A549 treated with AZD9567 at 1 μM for 4 hours (cell line): ENCODE results near the gene CHSY1. TPM values are rescaled to one million over a fixed set of nuclear protein-coding genes. Genes with fewer than 3 reads are reported as not detected.

Experiments used
- total RNA-seq: library from RNA; stranded (reverse); fragments of 200-300 nt; extraction: Qiagen RNA extraction; gene quantifications from 5 replicates; pipeline ENCODE4 v1.2.3, GENCODE V29; 2022; ENCODE audit not compliant: insufficient read depth

CHSY1 gene, protein sequence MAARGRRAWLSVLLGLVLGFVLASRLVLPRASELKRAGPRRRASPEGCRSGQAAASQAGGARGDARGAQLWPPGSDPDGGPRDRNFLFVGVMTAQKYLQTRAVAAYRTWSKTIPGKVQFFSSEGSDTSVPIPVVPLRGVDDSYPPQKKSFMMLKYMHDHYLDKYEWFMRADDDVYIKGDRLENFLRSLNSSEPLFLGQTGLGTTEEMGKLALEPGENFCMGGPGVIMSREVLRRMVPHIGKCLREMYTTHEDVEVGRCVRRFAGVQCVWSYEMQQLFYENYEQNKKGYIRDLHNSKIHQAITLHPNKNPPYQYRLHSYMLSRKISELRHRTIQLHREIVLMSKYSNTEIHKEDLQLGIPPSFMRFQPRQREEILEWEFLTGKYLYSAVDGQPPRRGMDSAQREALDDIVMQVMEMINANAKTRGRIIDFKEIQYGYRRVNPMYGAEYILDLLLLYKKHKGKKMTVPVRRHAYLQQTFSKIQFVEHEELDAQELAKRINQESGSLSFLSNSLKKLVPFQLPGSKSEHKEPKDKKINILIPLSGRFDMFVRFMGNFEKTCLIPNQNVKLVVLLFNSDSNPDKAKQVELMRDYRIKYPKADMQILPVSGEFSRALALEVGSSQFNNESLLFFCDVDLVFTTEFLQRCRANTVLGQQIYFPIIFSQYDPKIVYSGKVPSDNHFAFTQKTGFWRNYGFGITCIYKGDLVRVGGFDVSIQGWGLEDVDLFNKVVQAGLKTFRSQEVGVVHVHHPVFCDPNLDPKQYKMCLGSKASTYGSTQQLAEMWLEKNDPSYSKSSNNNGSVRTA
- 24.0 to 32.5 TPM (median 27.0 TPM) in 5 replicates for total RNA-seq

DNA sequence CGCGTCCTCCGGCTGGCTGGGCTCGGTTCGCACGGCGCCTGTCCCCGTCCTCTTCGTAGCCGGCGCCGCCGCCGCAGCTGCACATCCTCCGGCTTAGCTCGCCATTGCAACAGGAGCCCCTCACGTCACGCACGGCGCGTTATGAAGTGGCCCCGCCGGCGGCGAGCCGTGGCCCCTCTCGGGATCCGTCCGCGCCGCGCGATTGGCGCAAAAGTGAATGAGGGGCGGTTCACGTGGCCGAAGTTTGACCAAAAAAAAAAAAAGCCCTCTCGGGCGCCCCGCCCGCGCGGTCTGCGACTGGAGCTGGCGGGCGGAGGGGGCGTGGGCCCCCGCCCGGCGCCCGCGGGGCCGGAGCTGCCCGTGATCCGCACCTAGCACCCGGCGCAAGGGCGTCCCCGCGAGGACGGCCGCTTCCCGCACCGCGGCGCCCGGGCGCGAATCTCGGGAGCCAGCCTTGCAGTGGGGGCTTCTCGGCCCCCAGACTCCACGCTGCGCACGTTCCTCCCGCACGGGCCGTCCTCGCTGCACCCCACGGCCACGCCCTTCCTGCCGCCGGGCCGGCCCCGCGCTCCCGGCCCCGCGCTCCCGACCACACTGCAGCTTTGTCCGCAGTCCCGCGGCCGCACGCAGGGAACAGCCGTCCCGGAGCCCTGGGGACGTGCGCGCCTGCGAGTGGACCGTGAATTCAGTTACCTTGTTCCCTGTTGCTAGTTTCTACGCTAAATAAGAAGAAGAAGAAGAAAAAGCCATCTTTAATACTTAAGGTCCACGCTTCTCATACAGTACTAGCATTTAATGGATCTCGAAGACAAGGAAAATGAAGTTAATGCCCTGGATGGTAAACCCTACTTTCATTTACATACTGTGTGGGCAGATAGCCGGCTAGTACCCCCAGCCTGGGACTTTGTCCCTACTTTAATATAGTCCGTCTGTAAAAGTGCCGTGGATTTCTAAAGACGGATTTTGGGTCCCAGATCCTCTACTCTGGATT is at the start of gene CHSY1:
CHSY1 (minus strand) TSS at position 219 of the 991 bp plus-strand sequence. CDS start 592 bp downstream, outside the sequence.

DNA sequence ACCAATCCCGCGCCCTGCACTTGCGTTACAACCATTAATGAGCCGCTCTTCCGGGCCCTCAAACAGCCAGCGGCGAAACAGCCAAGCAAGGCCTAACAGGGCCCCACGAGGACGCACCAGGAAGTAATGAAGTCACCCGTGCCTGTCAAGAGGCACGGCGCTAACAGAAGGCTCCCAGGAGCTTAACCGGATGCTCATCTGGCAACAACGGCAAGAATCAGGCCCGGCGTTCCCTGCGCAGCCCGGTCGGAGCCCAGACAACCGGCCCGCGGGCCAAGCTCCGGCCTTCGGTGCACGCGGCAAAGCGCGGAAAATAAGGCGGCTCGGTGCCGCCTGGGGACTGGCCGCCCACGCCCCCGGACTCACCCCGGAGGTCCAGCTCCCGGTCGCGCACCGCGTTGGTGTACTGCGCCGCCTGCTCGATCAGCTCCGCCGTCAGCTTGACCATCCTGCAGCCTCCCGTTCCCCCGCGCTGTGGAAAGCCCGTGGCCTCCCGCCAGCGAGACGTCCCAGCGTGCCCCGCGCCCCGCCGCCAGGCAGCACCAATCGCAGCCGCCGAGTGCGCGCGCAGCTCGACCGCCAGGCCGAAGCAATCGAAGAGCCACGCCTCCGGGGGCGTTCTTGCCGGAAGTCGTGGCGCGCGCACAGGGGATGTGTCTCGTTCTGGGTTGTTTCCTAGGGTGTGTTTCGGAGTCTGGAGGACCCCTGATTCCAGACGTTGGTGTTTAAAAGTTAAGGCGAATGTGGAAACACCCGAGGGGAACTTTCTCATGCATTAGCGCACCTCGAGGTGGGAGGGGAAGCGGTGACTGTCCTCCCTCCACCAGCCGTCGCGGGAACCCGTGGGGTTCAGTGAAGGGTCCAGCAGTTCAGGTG is 43.1 kb upstream of the CHSY1 start, which contains the start of gene SNRPA1:
SNRPA1 (minus strand) TSS at position 518 of the 876 bp plus-strand sequence; CDS start at position 448, 70 bp downstream.

DNA sequence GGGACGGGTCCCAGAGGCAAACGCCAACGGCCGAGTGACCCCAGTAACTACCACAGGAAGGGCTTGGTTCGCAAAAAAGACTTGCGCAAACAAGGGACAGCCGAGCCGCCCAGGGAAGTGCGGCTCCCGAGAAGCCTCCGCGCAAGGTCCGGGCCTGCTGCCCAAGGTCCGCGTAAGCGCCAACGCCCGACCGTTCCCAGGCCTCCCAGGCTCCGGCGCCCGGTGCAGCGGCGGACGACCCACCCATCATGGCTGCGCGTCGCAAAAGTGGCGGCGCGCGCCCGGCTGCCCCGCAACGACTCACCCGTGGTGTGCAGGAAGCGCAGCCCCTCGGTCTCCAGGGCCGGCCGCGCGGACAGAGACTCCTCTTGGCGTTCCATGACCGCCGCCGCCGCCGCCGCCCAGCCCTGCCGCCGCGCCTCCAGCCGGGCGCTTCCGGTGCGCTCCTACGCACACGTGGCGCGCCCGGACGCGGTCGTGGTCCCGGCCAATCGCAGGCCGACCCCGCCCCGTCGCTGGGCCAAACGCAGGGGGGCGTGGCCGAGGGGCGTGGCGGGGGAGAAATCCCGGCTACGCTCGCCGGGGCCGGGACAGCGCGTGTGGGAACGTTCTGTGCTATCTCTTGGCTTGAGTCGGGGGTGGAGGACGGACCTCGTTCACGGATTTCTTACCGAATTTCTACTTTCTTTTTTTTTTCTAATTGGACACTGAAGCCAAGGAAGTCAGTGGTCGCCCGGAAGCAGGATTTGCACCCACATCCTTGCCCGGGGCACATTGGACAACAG is 25.4 kb upstream of the CHSY1 start, which contains the start of gene SELENOS:
SELENOS (minus strand) TSS at position 448 of the 785 bp plus-strand sequence; CDS start at position 380, 68 bp downstream.

Other genes starting within 250 kb of the CHSY1 start
- gene SELENOS, start 25.4 kb upstream of the CHSY1 start, total RNA-seq = 116 to 175 TPM (median 169 TPM) in 5 replicates
- gene SNRPA1, start 43.2 kb upstream of the CHSY1 start, total RNA-seq = 110 to 117 TPM (median 113 TPM) in 5 replicates
- gene PCSK6, start 237.7 kb upstream of the CHSY1 start, total RNA-seq = 10.6 to 19.6 TPM (median 11.3 TPM) in 5 replicates